GM21786 (cell line): ENCODE data around the gene UNC119B.
"Not testable (repeated sequence)": the region's sequence is repeated elsewhere in the genome, so short reads cannot be mapped to it uniquely, and the experiment has no call there.

Source experiments
- ATAC-seq: cut with Tn5 transposase; IDR thresholded peaks from one replicate; pipeline ENCODE4 v1.9.1; 2021; ENCODE audit not compliant: unreplicated experiment

Gene UNC119B

DNA sequence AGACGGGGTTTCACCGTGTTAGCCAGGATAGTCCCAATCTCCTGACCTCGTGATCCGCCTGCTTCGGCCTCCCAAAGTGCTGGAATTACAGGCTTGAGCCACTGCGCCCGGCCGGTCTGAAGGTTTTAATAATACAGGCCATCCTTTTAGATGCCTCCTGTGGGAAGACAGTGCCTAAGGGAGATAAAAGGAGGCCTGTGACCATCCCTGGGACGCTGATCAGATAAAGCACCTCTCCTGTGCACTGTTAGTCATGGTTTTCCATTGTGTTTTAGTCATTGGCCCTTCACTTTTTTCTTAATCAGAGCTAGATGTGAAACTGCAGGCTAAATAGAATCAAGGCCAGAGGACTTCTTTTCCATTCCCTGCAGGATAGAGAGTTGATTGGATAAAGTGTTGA, 7.8 kb downstream of the UNC119B start:
- ATAC-seq = no peak

DNA sequence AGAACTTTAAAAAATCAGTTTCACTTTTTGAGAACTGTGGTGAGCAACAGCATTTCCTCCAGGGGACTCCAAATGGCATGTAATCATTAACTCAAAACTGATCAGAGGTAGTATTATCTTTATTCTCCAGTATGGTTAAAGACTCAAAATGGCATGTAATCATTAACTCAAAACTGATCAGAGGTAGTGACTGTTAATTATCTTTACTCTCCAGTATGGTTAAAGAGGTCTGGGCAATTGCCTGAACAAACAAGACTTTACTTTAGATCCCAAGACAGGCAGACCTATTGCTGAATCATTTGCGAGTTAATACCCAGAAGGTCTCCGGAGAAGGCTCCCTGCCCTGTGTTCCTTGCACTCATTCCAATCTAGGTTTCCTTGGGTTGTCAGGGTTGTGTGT, 8.8 kb downstream of the UNC119B start:
- ATAC-seq = no peak

DNA sequence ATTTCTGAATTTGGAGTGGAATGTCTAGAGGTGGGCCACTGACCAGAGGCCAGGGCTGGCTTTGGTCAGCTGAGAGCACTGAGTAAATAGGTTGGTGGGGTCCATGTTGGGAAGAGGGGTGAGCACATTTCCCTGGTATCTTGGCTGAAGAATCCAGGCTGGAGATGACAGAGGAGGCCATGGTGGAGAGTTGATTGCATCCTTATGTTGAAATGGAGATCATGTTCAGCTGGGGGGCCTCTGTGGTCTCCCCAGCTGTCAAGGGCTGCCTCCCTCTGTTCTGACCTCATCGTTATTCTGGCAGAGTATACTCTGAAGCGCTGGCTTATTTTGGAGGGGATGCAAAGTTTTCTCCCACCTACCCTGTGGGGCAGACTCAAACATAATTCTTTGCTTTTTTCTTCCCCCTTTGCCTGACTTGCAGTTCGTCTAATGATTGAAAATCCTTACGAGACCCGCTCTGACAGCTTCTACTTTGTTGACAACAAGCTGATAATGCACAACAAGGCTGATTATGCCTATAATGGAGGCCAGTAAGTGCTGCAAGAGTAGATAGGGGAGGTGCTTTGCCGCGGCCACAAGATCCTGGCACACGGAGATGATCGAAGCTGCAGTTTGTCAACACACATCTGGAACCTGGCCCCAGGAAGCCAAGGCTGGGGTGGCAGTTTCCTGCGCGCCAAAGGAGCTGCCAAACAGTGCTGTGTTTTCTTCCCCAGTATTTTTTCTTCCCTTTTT, 9.4 kb downstream of the UNC119B start:
- no peak for ATAC-seq

DNA sequence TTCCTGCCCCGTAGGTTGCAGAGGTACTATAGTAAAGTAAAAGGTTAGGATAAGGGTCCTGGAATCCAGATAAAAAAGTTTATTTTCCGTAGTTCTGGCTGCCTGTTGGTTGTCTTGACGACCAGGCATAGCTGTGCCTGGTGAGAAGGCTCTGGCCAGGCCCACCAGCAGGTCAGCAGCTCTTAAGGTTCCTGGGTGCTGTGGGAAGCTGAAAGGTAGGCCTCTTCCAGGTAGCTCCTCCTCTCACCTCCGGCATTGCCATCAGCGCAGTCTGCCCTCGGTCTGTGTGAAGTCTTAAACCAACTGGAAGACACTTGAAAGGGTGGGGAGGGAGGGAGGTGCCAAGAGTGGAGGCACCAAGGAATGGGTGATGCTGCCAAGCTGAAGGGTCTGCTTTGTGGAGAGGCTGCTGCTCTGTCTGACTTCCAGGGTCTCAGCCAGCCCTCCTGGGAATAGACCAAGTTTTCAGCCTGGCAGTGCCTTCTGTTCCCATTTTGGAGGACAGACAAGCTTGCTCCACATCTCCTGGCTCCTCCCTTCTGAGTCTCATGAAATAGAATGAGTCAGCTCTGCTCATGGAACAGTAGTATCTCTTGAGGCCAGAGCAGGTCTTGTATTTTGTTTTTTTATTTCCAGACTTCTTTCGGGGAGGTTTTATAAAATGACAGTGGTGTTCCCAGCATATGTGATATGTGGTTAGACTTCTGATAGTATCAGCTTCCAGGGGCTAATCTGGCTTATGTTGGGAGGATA, 10.2 kb downstream of the UNC119B start:
- no peak for ATAC-seq

DNA sequence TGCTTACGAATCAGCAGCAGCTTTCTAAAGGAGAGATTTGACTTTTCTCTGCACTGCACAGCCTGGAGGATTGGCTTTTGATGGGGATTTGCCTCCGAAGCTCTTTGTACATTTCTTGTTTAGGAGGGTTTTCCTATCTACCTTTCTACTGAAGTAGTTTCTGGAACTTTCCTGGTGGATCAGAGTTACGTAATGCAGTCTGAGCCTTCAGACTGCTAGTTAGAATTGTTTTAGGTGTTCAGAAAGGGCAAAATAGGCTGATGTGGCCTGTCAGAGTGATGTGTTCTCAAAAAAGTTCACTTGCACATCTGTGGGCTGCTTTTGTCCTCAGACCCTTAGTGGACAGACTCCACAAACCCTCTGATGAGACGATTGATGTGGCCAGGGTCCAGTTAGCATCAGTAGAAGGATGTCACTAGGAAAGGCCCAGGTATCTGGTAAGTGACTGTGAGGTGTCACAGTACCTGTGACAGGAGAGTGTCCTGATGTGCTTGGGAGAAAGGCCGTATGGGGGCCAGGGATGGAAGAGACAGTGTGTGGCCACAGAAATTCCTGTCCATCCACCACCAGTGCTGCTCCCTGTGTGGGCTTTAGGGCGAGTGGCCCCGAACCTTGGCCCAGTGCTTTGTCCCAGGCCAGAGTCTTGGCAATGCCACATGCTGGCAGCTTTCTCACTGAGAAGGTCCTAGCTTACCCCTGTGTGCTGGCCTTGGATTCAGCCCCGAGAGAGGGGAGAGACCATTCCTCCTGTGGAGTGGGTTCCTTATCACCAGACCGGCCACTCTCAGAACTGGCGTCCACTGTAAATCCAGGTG, 10.9 kb downstream of the UNC119B start:
- no peak for ATAC-seq

DNA sequence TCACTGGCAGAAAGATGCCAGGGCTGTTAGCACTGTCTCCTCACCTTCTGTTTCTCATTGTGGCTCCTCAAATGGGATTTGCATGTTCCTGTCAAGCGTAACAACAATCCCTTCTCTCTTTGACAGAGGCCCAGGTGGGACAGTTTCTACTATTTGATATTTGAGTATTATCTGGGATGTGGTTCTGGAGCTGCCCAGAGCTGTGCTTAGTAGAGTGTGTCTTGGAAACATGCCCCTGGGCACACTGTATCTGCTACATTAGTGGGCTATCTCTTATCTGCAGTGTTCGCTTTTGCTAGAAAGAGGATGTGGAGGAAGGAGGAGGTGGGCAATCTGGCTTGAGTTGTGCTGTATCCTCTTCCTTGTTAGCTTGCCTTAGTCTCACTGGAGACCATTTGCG, 11.6 kb downstream of the UNC119B start:
- no peak for ATAC-seq

DNA sequence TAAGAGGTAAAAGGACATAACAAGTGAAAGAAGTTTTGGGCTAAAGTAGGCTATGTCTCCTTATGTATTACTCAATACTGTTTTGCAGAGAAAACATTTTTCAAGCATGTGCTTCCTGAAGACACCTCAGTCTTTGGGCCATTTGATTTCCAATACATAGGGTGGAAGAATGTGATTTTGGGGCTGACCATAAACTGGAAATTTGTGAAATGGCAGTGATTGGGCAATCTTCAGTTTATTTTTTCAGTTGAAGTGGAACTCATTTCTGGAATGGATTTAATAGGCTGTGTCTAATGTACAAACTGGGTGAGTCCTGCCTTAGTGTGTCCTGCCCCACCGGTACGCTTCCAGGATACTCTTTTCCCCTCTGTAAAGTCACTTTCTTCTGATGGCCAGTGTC, 12.5 kb downstream of the UNC119B start:
- ATAC-seq = no peak

DNA sequence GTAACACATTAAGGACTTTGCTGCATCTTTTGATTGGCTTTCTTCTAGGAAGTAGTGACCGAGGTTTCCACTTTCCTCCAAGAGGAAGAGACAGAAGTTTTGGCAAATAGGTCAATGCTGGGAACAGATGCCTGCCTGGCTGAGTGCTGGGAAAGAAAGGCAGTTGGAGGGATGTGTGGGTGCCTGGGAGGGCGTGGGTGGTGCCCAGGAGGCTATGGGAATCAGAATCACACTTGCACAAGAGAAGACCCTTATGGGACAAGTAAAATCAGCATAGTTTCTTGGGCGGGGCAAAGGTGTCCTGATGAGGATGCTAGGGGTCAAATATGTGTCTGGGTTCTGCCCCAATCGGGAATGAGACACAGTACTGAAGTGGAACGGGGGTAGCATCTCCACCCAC, 14.5 kb downstream of the UNC119B start:
- no peak for ATAC-seq

DNA sequence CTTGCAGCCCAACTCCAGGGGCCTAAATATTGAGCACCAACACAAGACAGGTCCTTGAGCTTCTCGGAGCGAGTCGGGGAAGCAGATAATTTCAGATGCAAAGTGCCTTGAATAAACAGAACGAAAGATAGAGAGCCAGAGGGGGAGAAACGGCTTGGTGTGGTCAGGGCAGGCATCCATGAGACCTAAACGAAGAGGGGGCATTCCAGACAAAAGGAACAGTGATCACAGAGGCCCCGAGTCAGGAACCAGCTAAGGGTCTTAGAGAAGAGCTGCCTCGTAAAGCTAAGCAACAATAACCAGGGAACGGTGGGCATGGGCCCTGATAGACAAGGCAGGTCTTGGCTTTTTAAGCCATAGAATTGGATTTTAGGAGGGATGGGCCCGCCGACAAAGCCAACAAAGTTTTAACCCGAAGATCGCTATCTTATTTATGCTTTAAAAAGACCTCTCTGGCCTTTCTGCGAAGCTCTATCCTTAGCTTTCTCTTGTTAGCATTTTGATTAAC, 14.9 kb downstream of the UNC119B start:
- ATAC-seq = no peak

DNA sequence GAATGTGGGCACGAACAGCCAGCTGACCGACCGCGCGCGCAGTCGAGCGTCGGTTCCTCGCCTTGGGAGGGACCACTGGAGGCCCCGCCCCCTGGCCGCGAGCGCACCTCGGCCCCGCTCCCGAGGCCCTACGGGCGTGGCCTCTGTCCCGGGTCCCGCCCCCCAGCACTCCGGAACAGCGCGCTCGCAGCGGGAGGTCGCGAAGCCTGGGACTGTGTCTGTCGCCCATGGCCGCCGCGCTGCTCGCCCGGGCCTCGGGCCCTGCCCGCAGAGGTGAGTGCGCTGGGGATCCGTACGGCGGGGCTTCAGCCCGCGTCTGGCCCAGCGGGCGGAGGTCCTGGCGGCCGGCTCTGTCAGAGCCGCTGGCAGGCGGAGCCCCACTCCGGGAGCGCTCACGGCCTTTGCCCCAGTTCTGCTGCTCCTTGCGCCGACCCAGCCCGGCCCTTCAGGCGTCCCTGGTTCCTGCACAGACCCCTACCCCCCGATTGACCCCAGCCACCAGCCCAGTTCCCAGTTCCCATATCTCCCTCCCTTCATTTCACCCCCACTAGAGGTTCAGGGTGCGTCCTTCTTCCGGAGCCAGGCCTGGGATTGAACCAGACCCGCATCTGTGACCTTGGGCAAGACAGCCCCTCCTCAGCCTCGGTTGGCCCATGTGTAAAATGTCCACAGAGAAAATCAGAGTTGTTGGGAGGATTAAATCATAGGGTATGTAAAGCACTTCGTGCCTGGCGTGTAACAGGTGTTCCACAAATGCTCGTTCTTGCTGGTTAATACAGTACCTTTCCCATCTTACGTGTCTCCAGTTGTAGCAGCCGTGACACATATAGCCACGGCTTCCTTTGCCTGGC, 15.6 kb downstream of the UNC119B start, which contains the start of gene ACADS:
Gene ACADS (plus strand): TSS at position 168 of the 851 bp plus-strand sequence. CDS start 60 bp downstream, at position 228.
- ATAC-seq = peak; percentile 92

DNA sequence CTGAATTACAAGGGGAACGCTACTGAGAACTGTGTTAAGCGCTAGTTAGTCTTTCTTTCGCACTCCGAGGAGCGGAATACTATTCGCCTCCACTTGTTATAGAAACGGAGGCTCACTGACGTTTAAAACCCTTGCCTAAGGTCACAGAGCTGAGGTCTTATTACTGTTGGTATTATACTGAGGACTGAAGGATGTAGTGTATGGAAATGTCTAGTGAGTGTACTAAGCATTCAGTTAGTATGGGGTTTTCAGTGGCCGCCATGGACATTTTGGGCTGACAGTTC, 16.2 kb downstream of the UNC119B start:
- no peak for ATAC-seq

DNA sequence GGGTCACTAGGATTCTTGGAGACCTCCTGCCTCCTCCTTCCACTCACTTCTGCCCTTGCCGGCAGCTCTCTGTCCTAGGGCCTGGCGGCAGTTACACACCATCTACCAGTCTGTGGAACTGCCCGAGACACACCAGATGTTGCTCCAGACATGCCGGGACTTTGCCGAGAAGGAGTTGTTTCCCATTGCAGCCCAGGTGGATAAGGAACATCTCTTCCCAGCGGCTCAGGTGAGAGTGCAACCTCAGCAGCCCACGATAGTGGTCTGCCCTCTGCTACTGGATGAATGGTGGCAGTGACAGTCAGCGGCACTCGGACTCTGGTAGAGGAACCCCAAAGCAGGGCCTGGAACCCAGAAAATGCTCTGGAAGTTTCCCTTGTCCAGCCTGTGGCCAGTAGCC, 16.7 kb downstream of the UNC119B start:
- no peak for ATAC-seq

DNA sequence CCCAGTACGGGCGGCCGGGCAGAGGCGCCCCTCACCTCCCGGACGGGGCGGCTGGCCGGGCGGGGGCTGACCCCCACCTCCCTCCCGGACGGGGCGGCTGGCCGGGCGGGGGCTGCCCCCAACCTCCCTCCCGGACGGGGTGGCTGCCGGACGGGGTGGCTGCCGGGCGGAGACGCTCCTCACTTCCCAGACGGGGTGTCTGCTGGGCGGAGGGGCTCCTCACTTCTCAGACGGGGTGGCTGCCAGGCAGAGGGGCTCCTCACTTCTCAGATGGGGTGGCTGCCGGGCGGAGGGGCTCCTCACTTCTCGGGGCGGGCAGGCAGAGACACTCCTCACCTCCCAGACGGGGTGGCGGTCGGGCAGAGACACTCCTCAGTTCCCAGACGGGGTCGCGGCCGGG, 21.9 kb downstream of the UNC119B start:
- ATAC-seq = not testable (repeated sequence)

DNA sequence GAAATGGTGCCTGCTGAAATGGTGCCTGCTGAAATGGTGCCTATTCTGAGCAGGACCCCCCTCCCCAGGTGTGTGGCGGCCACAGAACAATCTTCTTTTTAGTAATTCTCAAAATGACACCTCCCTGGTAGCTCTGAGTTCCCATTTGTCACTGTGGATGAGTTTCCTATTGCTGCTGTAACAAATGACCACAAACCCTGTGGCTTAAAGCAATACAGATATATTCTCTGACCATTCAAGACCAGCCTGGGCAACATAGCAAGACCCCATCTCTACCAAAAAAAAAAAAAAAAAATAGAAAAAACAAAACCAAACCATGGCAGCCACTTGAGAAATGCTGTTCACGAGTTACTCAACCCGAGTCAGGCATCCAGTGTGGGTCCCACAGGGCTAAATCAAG, 23.3 kb downstream of the UNC119B start:
- ATAC-seq = no peak

DNA sequence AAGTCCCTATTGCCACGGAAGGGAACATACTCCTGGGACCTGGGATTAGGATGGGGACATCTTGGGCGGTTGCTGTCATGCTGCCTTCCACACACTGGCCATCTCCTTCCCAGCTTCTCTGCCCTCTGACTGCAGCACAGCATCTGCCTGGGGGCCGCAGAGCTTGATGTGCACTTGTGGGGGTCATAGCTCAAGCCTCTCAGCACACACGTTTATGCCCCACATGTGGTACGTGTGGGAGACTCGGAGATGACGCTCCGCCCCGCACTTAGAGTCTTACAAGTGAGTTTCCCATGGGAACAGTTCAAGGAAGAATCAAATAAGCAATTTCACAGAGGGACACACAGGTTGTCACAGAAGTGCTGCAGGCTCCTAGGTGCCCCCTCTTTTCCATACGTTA, 24.0 kb downstream of the UNC119B start:
- no peak for ATAC-seq

DNA sequence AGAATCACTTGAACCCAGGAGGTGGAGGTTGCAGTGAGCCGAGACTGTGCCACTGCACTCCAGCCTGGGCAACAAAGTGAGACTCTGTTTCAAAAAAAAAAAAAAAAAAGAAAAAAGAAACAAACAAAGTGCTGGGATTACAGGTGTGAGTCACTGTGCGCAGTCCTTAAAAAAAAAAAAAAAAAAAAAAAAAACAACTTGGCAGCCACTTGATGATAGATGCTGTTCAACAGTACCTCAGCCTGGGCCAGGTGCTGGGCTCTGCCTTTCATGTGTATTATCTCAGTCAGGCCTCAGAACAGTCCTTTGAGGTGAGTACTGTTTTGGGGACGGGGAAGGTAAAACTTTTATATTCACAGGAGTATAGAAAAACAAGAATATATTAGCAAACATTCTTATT, 24.9 kb downstream of the UNC119B start:
- no peak for ATAC-seq

DNA sequence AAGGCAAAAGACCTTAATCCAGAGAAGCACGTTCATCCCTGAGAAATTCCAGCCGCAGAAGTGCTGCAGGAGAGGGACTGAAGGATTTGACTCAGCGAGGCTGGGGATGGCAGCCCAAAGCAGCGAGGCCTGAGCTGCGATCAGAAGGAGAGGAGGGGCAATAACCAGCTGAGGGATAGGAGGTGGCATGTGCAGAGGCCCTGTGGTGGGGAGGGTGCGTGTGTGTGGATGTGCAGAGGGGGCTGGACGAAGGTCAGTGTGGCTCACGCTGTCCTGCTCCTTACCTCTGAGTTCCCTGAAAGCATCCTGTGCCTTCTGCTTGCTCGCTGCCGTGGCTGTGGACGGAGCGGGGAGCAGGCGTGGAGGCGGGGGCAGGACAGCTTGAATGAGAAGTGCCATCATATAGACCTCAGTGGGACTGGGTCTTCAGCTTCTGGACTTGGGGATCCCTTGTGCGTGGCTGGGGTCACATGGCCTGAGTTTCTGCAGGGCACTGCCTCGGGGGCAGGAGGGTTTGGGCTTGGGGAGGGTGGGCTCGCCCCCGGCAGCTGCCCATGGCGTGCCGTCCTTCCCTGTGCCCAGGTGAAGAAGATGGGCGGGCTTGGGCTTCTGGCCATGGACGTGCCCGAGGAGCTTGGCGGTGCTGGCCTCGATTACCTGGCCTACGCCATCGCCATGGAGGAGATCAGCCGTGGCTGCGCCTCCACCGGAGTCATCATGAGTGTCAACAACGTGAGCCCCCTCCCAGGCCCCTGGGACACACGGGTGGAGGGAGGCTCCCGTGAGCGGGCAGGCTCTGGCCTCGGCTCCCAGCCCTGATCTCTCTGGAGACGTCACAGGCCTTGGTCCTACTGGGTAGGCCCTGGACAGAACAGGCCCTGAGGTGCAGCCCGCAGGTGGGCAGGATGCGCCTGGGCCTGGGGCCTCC, 26.4 kb downstream of the UNC119B start:
- ATAC-seq = no peak

DNA sequence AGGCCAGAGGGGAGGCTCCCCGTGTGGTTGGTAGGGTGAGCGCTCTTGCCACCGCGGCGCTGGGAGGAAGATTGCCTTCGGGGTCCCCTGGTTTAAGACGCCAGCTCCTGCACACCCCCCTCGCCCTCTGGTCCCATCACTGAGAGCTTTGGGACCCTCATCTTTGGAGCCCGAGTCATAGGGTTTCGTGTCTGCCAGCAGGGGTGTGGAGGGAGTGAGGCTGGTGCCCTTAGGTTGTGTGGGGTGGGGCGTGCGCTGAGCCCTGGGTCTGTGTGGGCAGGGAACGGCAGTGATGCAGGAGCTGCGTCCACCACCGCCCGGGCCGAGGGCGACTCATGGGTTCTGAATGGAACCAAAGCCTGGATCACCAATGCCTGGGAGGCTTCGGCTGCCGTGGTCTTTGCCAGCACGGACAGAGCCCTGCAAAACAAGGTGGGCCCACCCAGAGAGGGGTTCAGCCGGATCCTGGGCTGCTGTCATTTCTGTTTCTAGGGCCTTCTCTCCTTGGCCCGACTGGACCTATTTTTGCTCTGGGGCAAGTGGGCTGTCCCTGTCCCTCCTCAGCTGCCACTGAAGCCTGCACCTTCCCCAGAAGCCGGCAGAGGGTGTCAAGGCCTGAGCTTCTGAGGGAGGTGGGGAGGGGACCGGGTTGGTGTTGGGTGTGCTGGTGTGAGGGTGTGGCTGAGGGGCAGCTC, 27.4 kb downstream of the UNC119B start:
- ATAC-seq = no peak
